Measurements from ENCODE around the gene DDX39B.

- no peak for TF ChIP-seq CTCF (IDR thresholded peaks at IDR 0.05)
- no peak for TF ChIP-seq POLR2A (IDR thresholded peaks at IDR 0.05)
- no peak for TF ChIP-seq EP300 (IDR thresholded peaks at IDR 0.05)
Observed at GRCh38 chr6:31521835-31522234, 20.0 kb downstream of the DDX39B start.
